GM06990 (cell line): ENCODE measurements around the gene MSI2.

Experiments
- DNase-seq: peaks from one replicate; pipeline ENCODE4 v3.0.0-alpha.2; 2011; ENCODE audit not compliant: insufficient read length; ENCODE audit errors: extremely low read depth
- H3K27me3 ChIP-seq: replicated peaks from 2 replicates; pipeline ENCODE4 v1.6.0; 2011; ENCODE audit warnings: low read length; ENCODE audit not compliant: control insufficient read depth, insufficient read depth
- H3K36me3 ChIP-seq: 2 replicates; pipeline ENCODE4 v1.5.1; 2011; ENCODE audit warnings: low read length; ENCODE audit not compliant: control insufficient read depth, insufficient read depth
- H3K4me3 ChIP-seq: replicated peaks from 2 replicates; pipeline ENCODE4 v1.5.1; 2011; ENCODE audit warnings: low read depth, mild to moderate bottlenecking, control low read depth, low read length
- CTCF ChIP-seq: IDR thresholded peaks from 2 replicates; pipeline ENCODE4 v1.5.1; 2011; ENCODE audit warnings: low read length, control low read depth, mild to moderate bottlenecking, inconsistent platforms; ENCODE audit not compliant: insufficient read depth, poor library complexity, severe bottlenecking

MSI2 gene

GRCh38 chr17:57284984-57285646, 28.8 kb downstream of the MSI2 start:
- no peak for TF ChIP-seq CTCF
- H3K27me3 ChIP-seq: no peaks in the 10 kb centered on the region
- peak; percentile 31 for DNase-seq
- H3K4me3 ChIP-seq: no peak overlapping the region
- H3K36me3 ChIP-seq: peaks cover 9% of the 10 kb centered on the region

GRCh38 chr17:57285701-57286100, 29.4 kb downstream of the MSI2 start:
- Histone ChIP-seq H3K27me3 (no peaks in the 10 kb centered on the region), H3K36me3 (peaks cover 9% of the 10 kb centered on the region), H3K4me3 (no peak overlapping the region)
- DNase-seq: no peak
- TF ChIP-seq CTCF: no peak

GRCh38 chr17:57286399-57287105, 30.2 kb downstream of the MSI2 start:
- TF ChIP-seq CTCF: no peak
- Histone ChIP-seq H3K27me3 (no peaks in the 10 kb centered on the region), H3K36me3 (peaks cover 5% of the 10 kb centered on the region), H3K4me3 (no peak overlapping the region)
- no peak for DNase-seq

- H3K27me3 ChIP-seq: no peaks in the 10 kb centered on the region
- no peak overlapping the region for H3K4me3 ChIP-seq
- no peak for TF ChIP-seq CTCF
- peaks cover 3% of the 10 kb centered on the region for H3K36me3 ChIP-seq
- DNase-seq: no peak
Observed at GRCh38 chr17:57288040-57288772, 31.9 kb downstream of the MSI2 start.

DNA sequence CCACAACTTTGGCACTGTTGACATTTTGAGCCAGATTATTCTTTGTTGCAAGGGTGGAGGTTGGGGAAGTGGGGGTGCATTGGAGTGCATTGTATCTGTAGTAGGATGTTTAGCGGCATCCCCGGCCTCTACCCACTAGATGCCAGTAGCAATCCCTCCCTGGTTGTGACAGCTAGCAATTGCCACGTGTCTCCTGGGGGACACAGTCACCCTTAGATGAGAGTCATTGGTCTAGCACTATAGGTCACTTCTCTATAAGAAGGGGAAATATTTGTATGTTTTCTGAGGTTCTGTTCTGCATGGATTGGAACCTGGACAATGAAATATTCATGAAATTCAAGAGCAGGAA, 32.4 kb downstream of the MSI2 start:
- TF ChIP-seq CTCF: no peak
- H3K36me3 ChIP-seq: peaks cover 3% of the 10 kb centered on the region

More for the DNA sequence above, 32.4 kb downstream of the MSI2 start:
- Histone ChIP-seq H3K4me3 (no peak overlapping the region), H3K27me3 (no peaks in the 10 kb centered on the region)
- DNase-seq: no peak
